ENCODE measurements around the gene SPATA31D1.

- TF ChIP-seq CTCF (IDR thresholded peaks at IDR 0.05; ENCODE audit: low read length): no peak
- no peak for TF ChIP-seq EZH2 (optimal IDR thresholded peaks at IDR 0.05; ENCODE audit: low read depth, low read length)
Observed at GRCh38 chr9:82024908-82025307, 36.3 kb downstream of the SPATA31D1 start.

Measured in MM.1S (cell line).